IPS DF 6.9 (cell line): Measurements from ENCODE around the gene FRA10AC1.
A peak's percentile ranks its signal among the peaks of the same experiment; 100 is the strongest.
"Not testable (repeated sequence)": the region's sequence is repeated elsewhere in the genome, so short reads cannot be mapped to it uniquely, and the experiment has no call there.

Experiments
- DNase-seq: peaks from one replicate; pipeline ENCODE4 v3.0.0-alpha.2; 2013; ENCODE audit warnings: low read depth, low spot score
- H3K27ac ChIP-seq: one replicate; pipeline ENCODE4 v1.5.1; 2013; ENCODE audit warnings: low read length, control low read depth
- H3K27me3 ChIP-seq: 2 replicates; pipeline ENCODE4 v1.6.1; 2013; ENCODE audit warnings: mild to moderate bottlenecking, low read length; ENCODE audit not compliant: control insufficient read depth, insufficient read depth
- H3K36me3 ChIP-seq: 2 replicates; pipeline ENCODE4 v1.6.1; 2013; ENCODE audit warnings: low read length; ENCODE audit not compliant: control insufficient read depth, insufficient read depth
- H3K4me1 ChIP-seq: 2 replicates; pipeline ENCODE4 v1.6.1; 2013; ENCODE audit warnings: low read length; ENCODE audit not compliant: control insufficient read depth, insufficient read depth
- H3K4me3 ChIP-seq: 2 replicates; pipeline ENCODE4 v1.5.1; 2013; ENCODE audit warnings: mild to moderate bottlenecking, low read length
- H3K9me3 ChIP-seq: 2 replicates; pipeline ENCODE4 v1.6.1; 2013; ENCODE audit warnings: low read length, inconsistent platforms; ENCODE audit not compliant: control insufficient read depth, insufficient read depth
- WGBS: extraction: QIAGEN DNeasy Blood & Tissue Kit; methylation state at CpG from one replicate; pipeline ENCODE4 v1.1.7; 2013; ENCODE audit warnings: mixed read lengths, missing lambda C conversion rate; ENCODE audit not compliant: insufficient read length, insufficient coverage; 5-methylcytosine and 5-hydroxymethylcytosine counted together

The FRA10AC1 gene

DNA sequence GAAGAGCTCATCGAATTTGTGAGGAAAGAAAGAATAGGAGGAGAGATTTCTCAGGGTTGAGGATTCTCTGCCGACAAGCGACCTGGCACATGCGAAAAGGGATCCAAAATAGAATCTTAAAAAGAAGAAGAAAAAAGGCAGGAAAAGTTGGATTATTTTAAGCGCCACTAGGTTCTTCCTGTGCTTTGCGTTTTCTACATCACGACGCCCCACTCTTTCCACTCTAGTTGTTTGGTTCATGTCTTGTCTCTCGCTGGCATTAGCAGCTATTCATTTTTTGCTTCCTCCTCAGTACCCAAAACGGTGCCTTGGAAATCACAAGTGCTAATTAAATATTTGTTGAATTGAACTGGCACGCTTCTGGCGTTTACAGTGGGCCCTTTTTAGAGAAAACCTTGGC lies 674 bp upstream of the FRA10AC1 start:
- H3K9me3 ChIP-seq = no peaks in the 10 kb centered on the region
- H3K36me3 ChIP-seq = peaks cover 2% of the 10 kb centered on the region; the same call in 1 of the 2 replicates
- H3K4me3 ChIP-seq = peak overlapping the region; percentile 39; the same call in 1 of the 2 replicates
- DNase-seq = no peak
- no CpG with 5 or more reads among the region's 12 CpGs for WGBS
- H3K27me3 ChIP-seq = no peaks in the 10 kb centered on the region
- H3K27ac ChIP-seq = no peak overlapping the region
- H3K4me1 ChIP-seq = no peaks in the 10 kb centered on the region

DNA sequence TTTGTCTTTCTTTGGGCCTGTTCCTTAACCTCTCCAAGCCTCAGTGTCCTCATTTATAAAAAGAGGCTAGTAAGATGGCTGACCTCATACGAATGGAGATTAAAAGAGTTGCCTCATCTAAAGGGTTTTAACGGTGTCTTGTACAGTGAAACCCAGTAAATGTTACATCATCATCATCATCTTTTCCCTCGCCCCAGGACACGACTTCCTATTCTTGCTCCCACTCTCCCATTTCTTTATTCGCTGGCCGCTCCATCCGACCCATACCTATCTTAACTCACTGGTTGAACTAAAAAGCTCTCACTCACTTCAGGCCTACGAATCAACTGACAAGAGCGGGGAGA lies 554 bp downstream of the FRA10AC1 start:
- H3K27ac ChIP-seq = no peak overlapping the region
- no peaks in the 10 kb centered on the region for H3K27me3 ChIP-seq
- no peaks in the 10 kb centered on the region for H3K4me1 ChIP-seq
- H3K4me3 ChIP-seq = peak overlapping the region; percentile 52; the same call in 1 of the 2 replicates
- DNase-seq = no peak
- no CpG with 5 or more reads among the region's 9 CpGs for WGBS
- H3K9me3 ChIP-seq = no peaks in the 10 kb centered on the region
- peaks cover 5% of the 10 kb centered on the region; the same call in 1 of the 2 replicates for H3K36me3 ChIP-seq

DNA sequence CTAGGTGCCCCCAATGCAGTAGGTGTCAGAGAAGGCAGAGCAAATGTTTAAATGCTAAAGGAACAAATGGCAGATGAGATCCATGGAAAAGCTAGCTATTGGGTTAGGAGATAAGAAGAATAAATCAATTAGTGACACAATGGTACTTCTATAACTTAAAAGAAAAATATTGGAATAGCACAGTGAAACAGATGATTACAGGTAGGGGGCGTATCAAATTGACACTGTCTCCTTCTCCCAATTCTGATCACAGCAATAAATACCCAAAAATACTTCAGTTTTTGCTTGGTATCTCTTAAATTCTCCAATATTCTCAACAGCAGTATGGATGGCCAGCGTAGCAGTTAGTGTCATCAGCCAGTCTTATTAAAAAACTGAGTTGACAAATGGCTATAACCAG lies 5.2 kb downstream of the FRA10AC1 start:
- no CpG with 5 or more reads among the region's 2 CpGs for WGBS
- H3K36me3 ChIP-seq = peaks cover 5% of the 10 kb centered on the region; the same call in 1 of the 2 replicates
- DNase-seq = no peak
- H3K4me3 ChIP-seq = no peak overlapping the region
- H3K27me3 ChIP-seq = no peaks in the 10 kb centered on the region
- H3K4me1 ChIP-seq = no peaks in the 10 kb centered on the region
- no peak overlapping the region for H3K27ac ChIP-seq
- no peaks in the 10 kb centered on the region for H3K9me3 ChIP-seq

DNA sequence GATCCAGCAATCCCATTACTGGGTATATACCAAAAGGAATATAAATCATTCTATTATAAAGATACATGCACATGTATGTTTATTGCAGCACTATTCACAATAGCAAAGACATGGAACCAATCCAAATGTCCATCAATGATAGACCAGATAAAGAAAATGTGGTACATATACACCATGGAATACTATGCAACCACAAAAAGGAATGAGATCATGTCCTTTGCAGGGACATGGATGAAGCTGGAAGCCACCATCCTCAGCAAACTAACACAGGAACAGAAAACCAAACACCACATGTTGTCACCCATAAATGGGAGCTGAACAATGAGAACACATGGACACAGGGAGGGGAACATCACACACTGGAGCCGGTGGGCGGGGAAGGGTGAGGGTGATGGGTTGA lies 5.8 kb downstream of the FRA10AC1 start:
- H3K4me3 ChIP-seq, H3K4me1 ChIP-seq, H3K9me3 ChIP-seq, H3K27ac ChIP-seq, H3K27me3 ChIP-seq, H3K36me3 ChIP-seq, DNase-seq: not testable (repeated sequence)
- no CpG with 5 or more reads among the region's 2 CpGs for WGBS

DNA sequence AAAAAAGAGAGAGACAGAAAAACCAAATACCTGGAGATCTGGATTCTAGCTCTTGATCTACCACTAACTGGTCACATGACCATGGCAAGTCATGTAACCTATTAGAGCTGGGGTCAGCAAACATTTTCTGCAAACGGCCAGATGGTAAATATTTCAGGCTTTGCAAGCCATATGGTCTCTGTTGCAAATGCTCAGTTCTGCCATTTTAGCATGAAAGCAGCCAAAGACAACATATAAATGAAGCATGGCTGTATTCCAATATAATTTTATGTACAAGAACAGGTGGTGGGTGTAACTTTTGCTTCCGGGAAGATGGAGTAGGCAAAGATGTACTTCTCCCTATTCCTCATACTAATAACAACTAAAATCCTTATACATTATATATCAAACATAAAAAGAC lies 6.7 kb downstream of the FRA10AC1 start:
- WGBS = no CpG with 5 or more reads among the region's 2 CpGs
- Histone ChIP-seq H3K4me1 (no peaks in the 10 kb centered on the region), H3K36me3 (peaks cover 5% of the 10 kb centered on the region; the same call in 1 of the 2 replicates), H3K9me3 (no peaks in the 10 kb centered on the region), H3K27ac (no peak overlapping the region), H3K27me3 (no peaks in the 10 kb centered on the region), H3K4me3 (no peak overlapping the region)
- DNase-seq = no peak

DNA sequence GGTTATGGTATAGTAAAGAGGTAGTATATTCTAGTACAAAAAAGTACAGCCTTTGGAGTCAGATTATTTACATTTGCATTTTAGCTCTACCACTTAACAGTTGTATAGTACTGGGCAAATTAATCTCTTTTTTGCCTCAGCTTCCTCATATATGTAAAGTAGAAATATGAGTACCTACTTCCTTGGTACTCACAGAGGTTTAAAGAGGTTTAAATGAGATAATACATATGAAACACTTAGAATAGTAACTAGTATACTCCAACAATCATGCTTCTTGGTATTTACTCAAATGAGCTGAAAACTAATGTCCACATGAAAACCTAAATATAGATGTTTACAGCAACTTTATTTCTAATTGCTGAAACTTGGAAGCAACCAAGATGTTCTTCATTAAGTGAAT lies 14.7 kb downstream of the FRA10AC1 start:
- H3K27me3 ChIP-seq = no peaks in the 10 kb centered on the region
- DNase-seq = no peak
- H3K9me3 ChIP-seq = no peaks in the 10 kb centered on the region
- no peak overlapping the region for H3K4me3 ChIP-seq
- no peaks in the 10 kb centered on the region for H3K4me1 ChIP-seq
- H3K27ac ChIP-seq = no peak overlapping the region
- no peaks in the 10 kb centered on the region for H3K36me3 ChIP-seq

DNA sequence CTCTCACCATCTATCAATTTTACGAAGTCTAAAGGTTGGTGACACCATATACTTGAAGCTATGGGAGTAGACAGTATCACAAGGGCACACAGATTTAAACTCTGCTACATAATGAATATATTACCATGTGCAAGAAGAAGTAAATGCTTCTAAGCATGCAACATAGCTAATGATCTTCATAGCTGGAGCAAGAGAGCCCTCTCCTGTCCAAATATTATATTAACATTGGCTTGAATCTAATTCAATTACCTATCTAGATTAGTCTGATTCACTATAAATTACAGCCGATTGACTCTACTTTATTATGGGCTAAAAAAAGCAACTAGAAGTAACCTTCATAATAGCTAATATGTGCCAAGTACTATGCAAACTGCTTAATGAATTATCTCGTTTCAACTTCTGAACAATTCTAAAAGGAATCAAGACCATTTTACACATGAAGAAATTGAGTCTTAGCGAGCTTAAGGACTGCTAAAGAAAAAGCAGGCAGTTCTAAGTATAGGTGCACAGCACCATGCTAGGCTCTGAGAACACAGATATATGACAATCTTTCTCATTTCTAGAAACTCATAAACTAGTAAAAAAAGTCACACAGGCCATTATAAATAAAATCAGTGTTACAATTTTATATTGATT lies 21.9 kb downstream of the FRA10AC1 start:
- Histone ChIP-seq H3K36me3 (no peaks in the 10 kb centered on the region), H3K27me3 (no peaks in the 10 kb centered on the region), H3K27ac (no peak overlapping the region), H3K9me3 (no peaks in the 10 kb centered on the region), H3K4me1 (no peaks in the 10 kb centered on the region), H3K4me3 (no peak overlapping the region)
- DNase-seq = no peak
- WGBS = no CpG with 5 or more reads among the region's 4 CpGs

DNA sequence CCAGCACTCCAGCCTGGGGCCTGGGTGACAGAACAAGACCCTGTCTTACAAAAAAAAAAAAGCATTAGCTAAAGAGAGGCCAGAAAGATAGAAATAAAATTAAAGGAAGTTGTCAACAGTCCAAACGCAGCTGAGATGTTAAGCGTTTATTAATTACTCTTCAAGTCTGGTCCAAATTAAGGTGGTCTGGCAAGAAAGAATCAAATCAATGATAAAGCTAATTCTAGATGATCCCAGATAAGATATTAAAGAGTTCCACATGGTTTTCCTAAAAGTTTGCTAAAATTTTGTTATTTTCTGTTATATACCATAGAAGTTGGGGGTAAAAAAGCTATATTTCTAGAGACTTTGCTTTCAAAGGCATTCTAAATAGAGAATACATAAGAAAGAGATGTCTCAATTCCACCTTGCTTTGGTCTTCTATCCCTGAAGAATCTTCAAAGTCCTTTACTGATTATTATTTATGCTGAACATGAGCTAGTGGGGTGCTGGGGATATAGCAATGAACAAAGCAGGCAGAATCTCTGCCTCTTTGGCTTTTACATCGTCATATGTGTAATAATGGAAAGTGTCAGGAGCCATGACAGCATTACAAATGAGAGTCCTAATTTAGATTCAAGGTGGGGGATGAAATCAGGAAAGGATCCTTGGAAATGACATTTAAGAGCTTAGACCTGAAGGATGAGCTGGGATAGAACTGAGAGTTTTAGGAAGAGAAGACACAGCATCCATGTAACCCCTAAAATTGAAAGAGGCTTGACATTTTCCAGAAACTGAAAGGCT lies 23.4 kb downstream of the FRA10AC1 start:
- no peaks in the 10 kb centered on the region for H3K9me3 ChIP-seq
- H3K36me3 ChIP-seq = no peaks in the 10 kb centered on the region
- no peak overlapping the region for H3K4me3 ChIP-seq
- no peak for DNase-seq
- no peaks in the 10 kb centered on the region for H3K27me3 ChIP-seq
- H3K27ac ChIP-seq = no peak overlapping the region
- WGBS = no CpG with 5 or more reads among the region's 3 CpGs
- no peaks in the 10 kb centered on the region for H3K4me1 ChIP-seq

DNA sequence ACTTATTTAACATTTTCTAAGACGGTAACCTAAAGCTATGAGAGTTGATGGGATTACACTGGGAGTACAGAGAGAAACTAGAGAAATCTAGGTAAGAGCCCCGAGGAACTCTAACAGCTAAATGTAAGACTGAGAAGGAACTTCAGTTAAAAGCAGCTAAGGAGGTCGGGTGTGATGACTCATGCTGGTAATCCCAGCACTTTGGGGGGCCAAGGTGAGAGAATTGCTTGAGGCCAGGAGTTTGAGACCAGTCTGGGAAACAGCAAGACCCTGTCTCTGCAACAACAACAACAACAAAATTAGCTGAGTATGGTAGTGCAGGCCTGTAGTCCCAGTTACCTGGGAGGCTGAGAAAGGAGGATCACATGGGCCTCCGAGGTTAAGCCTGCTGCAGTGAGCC lies 24.0 kb downstream of the FRA10AC1 start:
- no peaks in the 10 kb centered on the region for H3K4me1 ChIP-seq
- no peak overlapping the region for H3K4me3 ChIP-seq
- H3K36me3 ChIP-seq = no peaks in the 10 kb centered on the region
- H3K9me3 ChIP-seq = no peaks in the 10 kb centered on the region
- no peaks in the 10 kb centered on the region for H3K27me3 ChIP-seq
- no peak overlapping the region for H3K27ac ChIP-seq
- WGBS = no CpG with 5 or more reads among the region's 4 CpGs
- no peak for DNase-seq

DNA sequence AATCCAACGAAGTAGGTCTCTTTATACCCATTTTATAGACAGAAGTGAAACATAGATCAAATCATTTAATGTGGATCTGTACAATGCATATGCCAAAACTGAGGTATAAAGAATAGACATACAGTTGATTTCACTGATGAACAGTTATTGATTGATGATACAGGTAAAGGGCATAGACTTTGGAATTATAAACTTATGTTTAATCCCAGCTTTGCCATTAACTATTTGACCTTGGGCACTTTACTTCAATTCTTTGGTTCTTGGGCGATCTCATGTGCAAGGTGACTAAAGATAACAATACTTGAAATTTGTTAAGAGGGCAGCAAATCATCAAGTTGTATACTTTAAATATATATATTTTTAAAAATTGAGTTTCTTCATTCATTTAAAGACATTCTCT lies 28.6 kb downstream of the FRA10AC1 start:
- Histone ChIP-seq H3K27me3 (no peaks in the 10 kb centered on the region), H3K27ac (no peak overlapping the region), H3K9me3 (no peaks in the 10 kb centered on the region), H3K4me3 (no peak overlapping the region), H3K36me3 (no peaks in the 10 kb centered on the region), H3K4me1 (no peaks in the 10 kb centered on the region)
- no CpG with 5 or more reads among the region's 2 CpGs for WGBS
- no peak for DNase-seq

DNA sequence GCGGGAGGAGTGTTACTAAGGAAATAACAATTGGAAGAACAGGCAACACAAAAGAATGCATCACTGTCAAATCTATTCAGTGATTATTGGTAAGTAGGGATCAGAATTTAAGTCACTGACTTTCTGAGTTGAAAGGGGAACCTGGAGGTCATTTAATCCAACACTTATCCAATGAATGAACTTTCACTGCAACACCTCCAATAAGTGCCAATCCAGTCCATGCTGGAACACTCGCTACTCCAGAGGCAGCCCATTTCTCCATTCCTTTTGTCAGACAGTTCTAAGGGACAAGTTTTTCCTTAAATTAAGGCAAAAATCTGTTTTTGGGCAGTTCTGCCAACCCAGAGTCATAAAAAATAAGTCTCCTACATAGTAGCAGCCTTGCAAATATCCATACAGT lies 29.5 kb downstream of the FRA10AC1 start:
- no CpG with 5 or more reads among the region's 2 CpGs for WGBS
- Histone ChIP-seq H3K36me3 (no peaks in the 10 kb centered on the region), H3K4me1 (no peaks in the 10 kb centered on the region), H3K27me3 (no peaks in the 10 kb centered on the region), H3K4me3 (no peak overlapping the region), H3K9me3 (no peaks in the 10 kb centered on the region), H3K27ac (no peak overlapping the region)
- DNase-seq = no peak
